Measurements from ENCODE around the gene CLK1.
A peak's percentile ranks its signal among the peaks of the same experiment; 100 is the strongest.
"Not testable (repeated sequence)": the region's sequence is repeated elsewhere in the genome, so short reads cannot be mapped to it uniquely, and the experiment has no call there.

The CLK1 gene

GRCh38 chr2:200864176-200865034 is at the start of gene CLK1:
Gene CLK1 (minus strand): TSS chr2:200864658. CDS start chr2:200861862, 2,796 bp downstream.
- peak; percentile 92 to 93 for DNase-seq

- DNase-seq = no peak
Observed at GRCh38 chr2:200913654-200914053, 49.2 kb upstream of the CLK1 start.

- no peak for DNase-seq
Observed at GRCh38 chr2:200909958-200910357, 45.5 kb upstream of the CLK1 start.

- DNase-seq = peak; percentile 11 to 72
Observed at GRCh38 chr2:200905618-200906296, 41.3 kb upstream of the CLK1 start.

- DNase-seq = peak; percentile 76 to 82
Observed at GRCh38 chr2:200901459-200902072, 37.1 kb upstream of the CLK1 start.

GRCh38 chr2:200899482-200899881 is 35.0 kb upstream of the CLK1 start:
- no peak for DNase-seq

- DNase-seq = peak; percentile 98
Observed at GRCh38 chr2:200888704-200889625, 24.5 kb upstream of the CLK1 start, which contains the start of the genes NIF3L1 and PPIL3. Gene NIF3L1 (plus strand): TSS chr2:200889371. CDS start chr2:200891944, 2,573 bp downstream. Gene PPIL3 (minus strand): TSS chr2:200889077. CDS start chr2:200887615, 1,462 bp downstream.

- not testable (repeated sequence) for DNase-seq
Observed at GRCh38 chr2:200881715-200882249, 17.3 kb upstream of the CLK1 start.

- DNase-seq = no peak
Observed at GRCh38 chr2:200878289-200878880, 13.9 kb upstream of the CLK1 start.

- DNase-seq = no peak
Observed at GRCh38 chr2:200877443-200877842, 13.0 kb upstream of the CLK1 start.

GRCh38 chr2:200873560-200873959 is 9.1 kb upstream of the CLK1 start:
- no peak for DNase-seq

GRCh38 chr2:200871151-200871550 is 6.7 kb upstream of the CLK1 start:
- DNase-seq = no peak

GRCh38 chr2:200869014-200869413 is 4.6 kb upstream of the CLK1 start:
- DNase-seq = no peak

GRCh38 chr2:200863782-200864175 is 679 bp downstream of the CLK1 start:
- peak in 1 of 2 experiments; percentile 18 for DNase-seq

- DNase-seq = peak in 1 of 2 experiments; percentile 7
Observed at GRCh38 chr2:200862532-200863000, 1.9 kb downstream of the CLK1 start.

- no peak for DNase-seq
Observed at GRCh38 chr2:200861617-200862155, 2.8 kb downstream of the CLK1 start.

- DNase-seq = no peak
Observed at GRCh38 chr2:200860092-200860795, 4.2 kb downstream of the CLK1 start.

GRCh38 chr2:200856806-200857205 is 7.7 kb downstream of the CLK1 start:
- DNase-seq = no peak

- DNase-seq = no peak
Observed at GRCh38 chr2:200852605-200853004, 11.9 kb downstream of the CLK1 start.

Measured in SHP77 (cell line).